Parathyroid adenoma (tissue), 2 donors: Measurements from ENCODE around the gene TAP2.

Experiments used
- H2AFZ ChIP-seq: fragments of 300-600 bp; sonication (generic); one replicate; pipeline ENCODE4 v1.7.0; 2017; ENCODE audit warnings: antibody characterized with exemption, mild to moderate bottlenecking
- H3K27ac ChIP-seq: fragments of 300-600 bp; sonication (generic); one replicate; pipeline ENCODE4 v1.7.0; 2017
- H3K27me3 ChIP-seq: fragments of 300-600 bp; sonication (generic); one replicate; pipeline ENCODE4 v1.7.0; 2017; ENCODE audit warnings: low read length; ENCODE audit not compliant: control insufficient read depth, insufficient read depth
- H3K36me3 ChIP-seq: fragments of 300-600 bp; sonication (generic); one replicate; pipeline ENCODE4 v1.7.0; 2017; ENCODE audit warnings: low read length; ENCODE audit not compliant: control insufficient read depth, insufficient read depth
- H3K4me1 ChIP-seq: fragments of 300-600 bp; sonication (generic); one replicate; pipeline ENCODE4 v1.7.0; 2017; ENCODE audit warnings: control low read depth
- H3K4me2 ChIP-seq: fragments of 300-600 bp; sonication (generic); one replicate; pipeline ENCODE4 v1.7.0; 2017; ENCODE audit warnings: low read length
- H3K4me3 ChIP-seq: fragments of 300-600 bp; sonication (generic); one replicate; pipeline ENCODE4 v1.7.0; 2017; ENCODE audit warnings: low read depth, low read length
- H3K79me2 ChIP-seq: fragments of 300-600 bp; sonication (generic); one replicate; pipeline ENCODE4 v1.7.0; 2017; ENCODE audit warnings: control low read depth
- H3K9ac ChIP-seq: fragments of 300-600 bp; sonication (generic); one replicate; pipeline ENCODE4 v1.7.0; 2017; ENCODE audit warnings: mild to moderate bottlenecking
- H3K9me3 ChIP-seq: fragments of 300-600 bp; sonication (generic); one replicate; pipeline ENCODE4 v1.7.0; 2017; ENCODE audit warnings: low read length; ENCODE audit not compliant: control insufficient read depth
- TF ChIP-seq, protein P1 (sequence below): fragments of 300-600 bp; sonication (generic); IDR thresholded peaks from one replicate; pipeline ENCODE4 v1.7.0; 2017; ENCODE audit warnings: antibody characterized with exemption, mild to moderate bottlenecking
- donor health status: primary hyperparathyroidism.

Gene TAP2

DNA sequence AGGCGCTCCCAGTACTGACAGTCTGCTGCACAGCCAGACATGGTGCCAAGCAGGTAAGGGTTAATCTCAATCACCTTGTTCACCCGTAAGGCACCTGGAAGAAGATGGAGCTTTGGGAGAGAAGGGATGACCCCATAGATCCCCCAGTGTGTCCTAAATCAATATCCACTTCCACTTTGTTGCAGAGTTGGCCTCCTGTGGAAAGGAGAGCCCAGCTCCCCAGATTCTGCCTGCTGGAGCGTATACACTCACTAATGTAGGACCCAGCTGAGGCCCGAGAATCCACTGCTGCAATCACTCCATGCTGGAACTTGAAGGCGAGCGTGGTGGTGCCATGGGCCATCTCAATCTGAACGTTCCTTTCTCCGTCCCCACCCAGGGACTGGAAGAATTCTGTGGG, 4.2 kb upstream of the TAP2 start:
- Histone ChIP-seq H3K36me3 (no peaks in the 10 kb centered on the region), H3K4me3 (no peak overlapping the region), H3K9ac (no peak overlapping the region), H3K4me1 (no peaks in the 10 kb centered on the region), H3K4me2 (peak overlapping the region; percentile 90), H3K27me3 (no peaks in the 10 kb centered on the region), H3K9me3 (no peaks in the 10 kb centered on the region), H2AFZ (no peak overlapping the region), H3K79me2 (no peaks in the 10 kb centered on the region), H3K27ac (peak overlapping the region; percentile 87)
- TF ChIP-seq, protein P1, sequence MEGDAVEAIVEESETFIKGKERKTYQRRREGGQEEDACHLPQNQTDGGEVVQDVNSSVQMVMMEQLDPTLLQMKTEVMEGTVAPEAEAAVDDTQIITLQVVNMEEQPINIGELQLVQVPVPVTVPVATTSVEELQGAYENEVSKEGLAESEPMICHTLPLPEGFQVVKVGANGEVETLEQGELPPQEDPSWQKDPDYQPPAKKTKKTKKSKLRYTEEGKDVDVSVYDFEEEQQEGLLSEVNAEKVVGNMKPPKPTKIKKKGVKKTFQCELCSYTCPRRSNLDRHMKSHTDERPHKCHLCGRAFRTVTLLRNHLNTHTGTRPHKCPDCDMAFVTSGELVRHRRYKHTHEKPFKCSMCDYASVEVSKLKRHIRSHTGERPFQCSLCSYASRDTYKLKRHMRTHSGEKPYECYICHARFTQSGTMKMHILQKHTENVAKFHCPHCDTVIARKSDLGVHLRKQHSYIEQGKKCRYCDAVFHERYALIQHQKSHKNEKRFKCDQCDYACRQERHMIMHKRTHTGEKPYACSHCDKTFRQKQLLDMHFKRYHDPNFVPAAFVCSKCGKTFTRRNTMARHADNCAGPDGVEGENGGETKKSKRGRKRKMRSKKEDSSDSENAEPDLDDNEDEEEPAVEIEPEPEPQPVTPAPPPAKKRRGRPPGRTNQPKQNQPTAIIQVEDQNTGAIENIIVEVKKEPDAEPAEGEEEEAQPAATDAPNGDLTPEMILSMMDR, result no peak

DNA sequence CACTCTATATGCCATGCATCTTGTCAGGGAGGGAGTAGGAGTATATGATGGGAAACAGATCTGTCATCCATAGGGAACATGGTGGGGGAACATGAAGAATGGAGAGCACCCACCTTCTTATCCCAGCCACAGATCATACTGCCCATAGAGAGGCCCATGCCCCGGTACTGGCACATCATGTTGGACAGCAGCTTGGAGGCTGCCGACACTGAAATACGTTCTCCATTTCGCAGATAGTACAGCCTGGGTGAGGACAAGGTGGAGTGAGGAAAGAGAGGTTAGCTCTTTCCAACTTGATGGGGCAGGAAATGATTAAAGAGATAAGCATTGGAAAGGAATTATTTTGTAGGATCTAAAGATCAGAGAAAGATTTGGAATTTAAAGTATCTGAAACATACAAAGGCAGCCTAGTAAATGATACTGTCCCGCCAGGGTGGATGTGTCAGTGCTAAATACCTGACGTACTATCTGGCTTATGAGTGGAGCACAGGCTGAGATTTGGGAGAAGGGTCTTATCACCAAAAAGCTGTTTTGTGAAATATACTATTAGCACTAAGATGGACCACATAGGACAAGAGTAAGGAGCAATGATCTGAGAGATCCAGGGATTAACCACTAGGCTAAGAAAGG, 3.6 kb upstream of the TAP2 start:
- Histone ChIP-seq H3K4me2 (no peak overlapping the region), H3K27ac (no peak overlapping the region), H2AFZ (no peak overlapping the region), H3K4me3 (no peak overlapping the region), H3K9ac (no peak overlapping the region), H3K36me3 (no peaks in the 10 kb centered on the region), H3K79me2 (no peaks in the 10 kb centered on the region), H3K9me3 (no peaks in the 10 kb centered on the region), H3K27me3 (no peaks in the 10 kb centered on the region), H3K4me1 (no peaks in the 10 kb centered on the region)
- TF ChIP-seq, protein P1, result no peak

DNA sequence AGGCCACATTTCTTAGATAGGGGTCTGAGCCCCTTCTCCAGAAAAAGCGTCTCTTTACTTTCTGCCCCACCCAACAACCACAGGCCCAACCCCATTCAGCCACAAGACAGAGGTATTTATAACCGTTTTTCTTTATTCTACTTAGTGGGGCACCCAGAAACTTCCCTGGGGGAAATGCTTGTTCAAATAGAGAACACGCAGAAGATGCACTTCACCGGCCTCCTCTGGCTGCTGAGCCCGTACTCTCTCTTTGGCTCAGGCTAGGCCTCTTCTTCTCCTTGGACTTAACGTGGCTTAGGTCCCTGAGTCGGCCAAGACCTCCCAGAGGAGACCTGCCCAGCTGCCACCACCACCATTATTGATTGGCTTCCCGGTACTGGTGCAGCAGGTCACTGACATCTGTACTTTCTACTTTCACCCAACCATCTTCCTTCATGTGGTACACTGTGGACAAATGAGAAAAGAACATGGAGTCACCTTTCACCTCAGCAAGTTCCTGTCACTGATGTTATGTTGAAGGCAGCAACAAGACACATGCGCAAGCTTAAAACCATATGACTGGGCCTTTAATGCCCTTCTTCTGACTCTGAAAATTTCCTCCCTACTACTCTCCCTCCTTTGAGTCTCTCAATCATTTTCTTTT, 2.2 kb upstream of the TAP2 start:
- Histone ChIP-seq H3K4me1 (no peaks in the 10 kb centered on the region), H3K9ac (no peak overlapping the region), H3K4me3 (no peak overlapping the region), H3K4me2 (no peak overlapping the region), H3K27me3 (no peaks in the 10 kb centered on the region), H3K79me2 (no peaks in the 10 kb centered on the region), H3K9me3 (no peaks in the 10 kb centered on the region), H3K27ac (no peak overlapping the region), H3K36me3 (no peaks in the 10 kb centered on the region), H2AFZ (no peak overlapping the region)
- TF ChIP-seq, protein P1, result no peak

DNA sequence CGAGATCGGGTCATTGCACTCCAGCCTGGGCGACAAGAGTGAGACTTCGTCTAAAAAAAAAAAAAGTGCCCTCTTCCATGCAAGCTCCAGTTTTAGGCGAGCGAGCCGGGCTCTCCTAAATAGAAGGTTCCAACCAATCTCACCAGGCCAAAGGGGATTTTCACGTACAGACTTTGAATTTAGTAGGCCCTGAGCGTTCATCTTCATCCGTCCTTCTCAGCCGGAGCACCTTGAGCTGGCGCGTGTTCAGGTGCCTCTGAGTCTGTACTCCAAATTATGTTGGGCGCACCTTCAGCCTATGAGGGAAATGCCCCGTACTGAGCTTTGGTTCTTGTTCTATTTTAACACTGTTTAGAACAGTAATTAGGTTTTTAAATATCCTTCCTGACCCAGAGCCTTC, 817 bp upstream of the TAP2 start:
- Histone ChIP-seq H3K79me2 (no peaks in the 10 kb centered on the region), H3K4me2 (no peak overlapping the region), H3K27me3 (no peaks in the 10 kb centered on the region), H3K4me1 (no peaks in the 10 kb centered on the region), H3K4me3 (no peak overlapping the region), H2AFZ (no peak overlapping the region), H3K36me3 (no peaks in the 10 kb centered on the region), H3K27ac (peak overlapping the region; percentile 89), H3K9ac (no peak overlapping the region), H3K9me3 (no peaks in the 10 kb centered on the region)
- TF ChIP-seq, protein P1, result no peak

DNA sequence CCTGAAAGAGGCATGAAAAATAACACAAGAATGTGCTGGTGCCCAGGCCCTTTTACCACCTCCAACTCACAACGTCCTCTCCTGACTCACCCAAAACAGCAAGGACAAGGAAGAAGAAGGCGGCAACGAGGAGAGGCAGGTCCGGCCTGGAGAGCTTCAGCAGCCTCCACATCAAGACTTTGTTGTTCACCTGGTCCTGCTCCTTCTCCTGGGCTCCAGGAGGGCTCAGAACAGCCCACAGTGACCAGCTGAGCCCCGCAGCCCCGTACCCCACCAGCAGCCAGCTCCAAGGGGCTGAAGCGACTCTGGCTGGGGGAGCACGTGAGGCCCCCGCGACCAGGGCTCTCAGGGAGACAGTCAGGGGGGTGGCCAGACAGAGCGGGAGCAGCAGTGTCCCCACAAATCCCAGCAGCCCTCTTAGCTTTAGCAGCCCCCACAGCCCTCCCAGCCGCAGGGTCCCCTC, 857 bp downstream of the TAP2 start:
- Histone ChIP-seq H3K4me2 (peak overlapping the region; percentile 80), H3K4me3 (peak overlapping the region; percentile 86), H3K27ac (peak overlapping the region; percentile 89), H2AFZ (peak overlapping the region; percentile 94), H3K9ac (no peak overlapping the region), H3K9me3 (no peaks in the 10 kb centered on the region), H3K36me3 (no peaks in the 10 kb centered on the region), H3K4me1 (no peaks in the 10 kb centered on the region), H3K27me3 (no peaks in the 10 kb centered on the region), H3K79me2 (no peaks in the 10 kb centered on the region)
- TF ChIP-seq, protein P1, result no peak
